BE2C (cell line): Measurements from ENCODE around the gene HK3.
A peak's percentile ranks its signal among the peaks of the same experiment; 100 is the strongest.

Experiments used
- DNase-seq: peaks from one replicate; pipeline ENCODE4 v3.0.0-alpha.2; 2020
- H3K27me3 ChIP-seq: fragments of 250-450 bp; sonication (Bioruptor Pico); 2 replicates; pipeline ENCODE4 v1.5.1; 2020; ENCODE audit warnings: mild to moderate bottlenecking
- H3K36me3 ChIP-seq: fragments of 250-450 bp; sonication (Bioruptor Pico); 2 replicates; pipeline ENCODE4 v1.5.1; 2020; ENCODE audit warnings: mild to moderate bottlenecking
- H3K4me1 ChIP-seq: fragments of 250-450 bp; sonication (Bioruptor Pico); 2 replicates; pipeline ENCODE4 v1.5.1; 2020
- H3K4me3 ChIP-seq: 2 replicates; pipeline ENCODE4 v1.5.1; 2011; ENCODE audit warnings: low read depth, low read length
- H3K9me3 ChIP-seq: fragments of 250-450 bp; sonication (Bioruptor Pico); 2 replicates; pipeline ENCODE4 v1.5.1; 2020
- CTCF ChIP-seq: IDR thresholded peaks from 2 replicates; pipeline ENCODE4 v1.5.1; 2012; ENCODE audit warnings: mild to moderate bottlenecking, low read depth, low read length

HK3 gene

GRCh38 chr5:176844281-176844680 is 54.9 kb downstream of the HK3 start:
- TF ChIP-seq CTCF: no peak
- Histone ChIP-seq H3K36me3 (no peaks in the 10 kb centered on the region), H3K27me3 (no peaks in the 10 kb centered on the region), H3K9me3 (no peaks in the 10 kb centered on the region), H3K4me3 (no peak overlapping the region), H3K4me1 (peaks cover 46% of the 10 kb centered on the region)
- DNase-seq: no peak

- no peaks in the 10 kb centered on the region for H3K27me3 ChIP-seq
- no peaks in the 10 kb centered on the region for H3K36me3 ChIP-seq
- DNase-seq: no peak
- no peak for TF ChIP-seq CTCF
- no peak overlapping the region for H3K4me3 ChIP-seq
- no peaks in the 10 kb centered on the region for H3K9me3 ChIP-seq
- peaks cover 52% of the 10 kb centered on the region for H3K4me1 ChIP-seq
Measured at GRCh38 chr5:176843673-176844072, 55.5 kb downstream of the HK3 start.

GRCh38 chr5:176837707-176838115 is 61.4 kb downstream of the HK3 start:
- Histone ChIP-seq H3K4me1 (peaks cover 69% of the 10 kb centered on the region), H3K4me3 (peak overlapping the region; percentile 5), H3K36me3 (no peaks in the 10 kb centered on the region), H3K27me3 (no peaks in the 10 kb centered on the region), H3K9me3 (no peaks in the 10 kb centered on the region)
- TF ChIP-seq CTCF: no peak
- no peak for DNase-seq

GRCh38 chr5:176836811-176837706 is 62.1 kb downstream of the HK3 start:
- Histone ChIP-seq H3K4me1 (peaks cover 69% of the 10 kb centered on the region), H3K9me3 (no peaks in the 10 kb centered on the region), H3K4me3 (peak overlapping the region; percentile 5), H3K27me3 (no peaks in the 10 kb centered on the region), H3K36me3 (no peaks in the 10 kb centered on the region)
- no peak for TF ChIP-seq CTCF
- peak; percentile 79 for DNase-seq

GRCh38 chr5:176835918-176836317 is 63.2 kb downstream of the HK3 start:
- no peak for DNase-seq
- TF ChIP-seq CTCF: no peak
- no peaks in the 10 kb centered on the region for H3K27me3 ChIP-seq
- no peaks in the 10 kb centered on the region for H3K36me3 ChIP-seq
- no peaks in the 10 kb centered on the region for H3K9me3 ChIP-seq
- no peak overlapping the region for H3K4me3 ChIP-seq
- peaks cover 73% of the 10 kb centered on the region for H3K4me1 ChIP-seq

GRCh38 chr5:176833286-176833685 is 65.9 kb downstream of the HK3 start:
- Histone ChIP-seq H3K27me3 (no peaks in the 10 kb centered on the region), H3K36me3 (no peaks in the 10 kb centered on the region), H3K4me3 (no peak overlapping the region), H3K4me1 (peaks cover 54% of the 10 kb centered on the region), H3K9me3 (no peaks in the 10 kb centered on the region)
- TF ChIP-seq CTCF: no peak
- no peak for DNase-seq
